GM18861 (cell line): Measurements from ENCODE around the gene CMC1.

ENCODE experiments used
- ATAC-seq: cut with Tn5 transposase; IDR thresholded peaks from one replicate; pipeline ENCODE4 v1.9.1; 2021; ENCODE audit not compliant: unreplicated experiment

CMC1 gene

GRCh38 chr3:28348629-28349468 is 107.4 kb downstream of the CMC1 start, which contains the start of the genes AZI2 and ZCWPW2:
Gene AZI2, minus strand, starts transcription at chr3:28348824. Its CDS starts 8,207 bp downstream, at chr3:28340617.
Gene ZCWPW2, plus strand, starts transcription at chr3:28348721. Its CDS starts 64,348 bp downstream, at chr3:28413069.
- ATAC-seq, result peak; percentile 89

DNA sequence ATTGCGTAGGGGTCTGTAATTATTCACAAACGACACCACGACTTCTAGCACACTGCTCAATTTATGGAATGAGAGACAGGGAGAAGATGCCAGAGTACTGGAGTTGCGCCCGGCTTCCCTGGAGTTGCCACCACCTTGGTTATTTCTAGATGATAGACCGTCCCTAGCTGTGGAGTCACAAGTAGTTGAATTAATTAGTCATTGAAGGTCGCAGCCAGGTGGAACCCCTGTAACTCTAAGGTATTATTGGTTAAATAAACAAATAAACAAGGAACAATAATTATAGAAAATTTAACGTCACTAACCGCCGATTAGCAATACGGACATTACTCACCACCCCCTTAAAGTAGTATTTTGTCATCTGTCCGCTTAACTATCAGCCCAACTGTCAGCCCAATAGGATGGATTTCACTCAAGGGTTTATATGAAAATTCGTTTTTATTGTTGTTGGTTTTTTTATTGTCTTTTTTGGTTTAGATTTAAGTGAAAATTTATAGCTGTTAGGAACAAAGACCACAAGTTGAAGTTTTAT is 108.1 kb downstream of the CMC1 start:
- no peak for ATAC-seq
